Stimulated activated CD4-positive, alpha-beta T cell treated with anti-CD3 and anti-CD28 coated beads, Interleukin-12 subunit alpha, Interleukin-12 subunit beta, amount 100 ng/mL, for 48 hours (primary cell): ENCODE data around the gene VAMP8.
"Not testable (repeated sequence)": the region's sequence is repeated elsewhere in the genome, so short reads cannot be mapped to it uniquely, and the experiment has no call there.

ENCODE experiments used
- DNase-seq, 3 donors: peaks; one replicate each; pipeline ENCODE4 v3.0.0-alpha.2; 2020; ENCODE audit warnings: low read depth in 2 of 3, low spot score in 1 of 3

VAMP8 gene

GRCh38 chr2:85597241-85597640 is 19.9 kb downstream of the VAMP8 start:
- DNase-seq = no peak

GRCh38 chr2:85598594-85599340 is 21.4 kb downstream of the VAMP8 start:
- DNase-seq = no peak

- DNase-seq = no peak
Measured at GRCh38 chr2:85599468-85600234, 22.3 kb downstream of the VAMP8 start.

- no peak for DNase-seq
Measured at GRCh38 chr2:85600235-85600575, 22.8 kb downstream of the VAMP8 start.

GRCh38 chr2:85600951-85601770 is 23.8 kb downstream of the VAMP8 start:
- DNase-seq = no peak

GRCh38 chr2:85601771-85602475 is 24.5 kb downstream of the VAMP8 start:
- DNase-seq = no peak

GRCh38 chr2:85602476-85603234 is 25.3 kb downstream of the VAMP8 start, which contains the start of gene TMEM150A:
Gene TMEM150A, minus strand, starts transcription at chr2:85602698. Its CDS starts 750 bp downstream, at chr2:85601948.
- DNase-seq = peak; percentile 75 to 80 (median 77)

GRCh38 chr2:85604133-85604444 is 26.7 kb downstream of the VAMP8 start:
- DNase-seq = not testable (repeated sequence)

- no peak for DNase-seq
Measured at GRCh38 chr2:85604568-85605339, 27.4 kb downstream of the VAMP8 start.

GRCh38 chr2:85605406-85606115 is 28.2 kb downstream of the VAMP8 start:
- DNase-seq = no peak

- no peak for DNase-seq
Measured at GRCh38 chr2:85606116-85606455, 28.7 kb downstream of the VAMP8 start.

GRCh38 chr2:85607268-85608215 is 30.2 kb downstream of the VAMP8 start:
- no peak for DNase-seq

GRCh38 chr2:85611217-85611704 is 33.9 kb downstream of the VAMP8 start:
- DNase-seq = no peak

GRCh38 chr2:85611705-85612587 is 34.6 kb downstream of the VAMP8 start, which contains the start of gene C2orf68:
Gene C2orf68, minus strand, starts transcription at chr2:85612066. Its CDS starts 82 bp downstream, at chr2:85611984.
- peak; percentile 82 to 90 (median 82) for DNase-seq

- no peak for DNase-seq
Measured at GRCh38 chr2:85613717-85614515, 36.5 kb downstream of the VAMP8 start.

GRCh38 chr2:85614757-85615156 is 37.4 kb downstream of the VAMP8 start:
- not testable (repeated sequence) for DNase-seq
